K562 (cell line): Measurements from ENCODE around the gene PTAFR. TPM values are rescaled to one million over a fixed set of nuclear protein-coding genes. Genes with fewer than 3 reads are reported as not detected.

Experiments
- ATAC-seq: fragments of 200-7000 bp; cut with Tn5 transposase; 3 replicates; pipeline ENCODE4 v1.9.1; 2020; ENCODE audit warnings: moderate library complexity
- BruUV-seq: library from RNA; stranded (reverse); fragments of 400-500 nt; replicated peaks from 2 replicates; lab custom pipeline; 2021; lab: Mats Ljungman, UMichigan
- CTCF ChIA-PET: fragments of 300-600 bp; formaldehyde crosslinking; extraction: SDS; loops from one replicate; lab custom pipeline; 2021; ENCODE audit warnings: low intra/inter-chr PET ratio; lab: Yijun Ruan, JAX
- POLR2A ChIA-PET: fragments of 300-600, 350-650 bp; sonication (Branson Sonifier 250); formaldehyde crosslinking; extraction: SDS; loops from one replicate; lab custom pipeline; 2021; ENCODE audit warnings: antibody characterized with exemption, inconsistent platforms; lab: Yijun Ruan, JAX
- DNase-seq, 4 experiments: peaks; one replicate each; pipeline versions ENCODE4 v3.0.0 to v3.0.0-alpha.2; 2011 to 2018; ENCODE audit warnings: low spot score in 3 of 4, mixed read lengths in 3 of 4; ENCODE audit errors: extremely low read depth in 1 of 4
- FAIRE-seq: peaks from 2 replicates; lab custom pipeline; 2011; peaks lifted over from hg19 to GRCh38; lab: Jason Lieb, UNC
- H2AFZ ChIP-seq: 2 replicates; pipeline ENCODE4 v1.6.0; 2011; ENCODE audit warnings: low read depth, low read length, control low read depth, inconsistent platforms
- H3K27ac ChIP-seq: fragments of 200-600 bp; 3 replicates; pipeline ENCODE4 v1.8.0; 2011; ENCODE audit warnings: low read depth, mild to moderate bottlenecking, control low read depth, inconsistent platforms, low read length, moderate library complexity, mixed read lengths; ENCODE audit errors: extremely low read depth
- H3K27me3 ChIP-seq, 2 experiments: fragments of 300-600 bp in 1 of 2; 2 replicates in 1 of 2; 3 replicates in 1 of 2; pipeline versions ENCODE4 v1.6.0 to v1.8.0; 2011; ENCODE audit warnings: inconsistent platforms in 2 of 2, low read length in 2 of 2, mild to moderate bottlenecking in 1 of 2, mixed read lengths in 1 of 2, moderate library complexity in 1 of 2; ENCODE audit not compliant: control insufficient read depth in 2 of 2, insufficient read depth in 2 of 2
- H3K36me3 ChIP-seq: fragments of 300-600 bp; 3 replicates; pipeline ENCODE4 v1.8.0; 2011; ENCODE audit warnings: mild to moderate bottlenecking, low read length, inconsistent platforms; ENCODE audit not compliant: control insufficient read depth, insufficient read depth
- H3K4me1 ChIP-seq, 2 experiments: fragments of 200-600 bp in 1 of 2; replicated peaks in 1 of 2; 2 replicates in 1 of 2; 3 replicates in 1 of 2; pipeline versions ENCODE4 v1.5.1 to v1.8.0; 2011; ENCODE audit warnings: inconsistent platforms in 2 of 2, low read length in 2 of 2, mild to moderate bottlenecking in 1 of 2, mixed read lengths in 1 of 2, moderate library complexity in 1 of 2; ENCODE audit not compliant: control insufficient read depth in 2 of 2, insufficient read depth in 2 of 2
- H3K4me2 ChIP-seq: 2 replicates; pipeline ENCODE4 v1.6.1; 2011; ENCODE audit warnings: low read length, control low read depth, inconsistent platforms, mixed read lengths; ENCODE audit not compliant: insufficient read depth
- H3K4me3 ChIP-seq: fragments of 200-600 bp; sonication (generic), shearing (Covaris generic); 2 replicates; pipeline ENCODE4 v1.5.1; 2016; ENCODE audit warnings: control low read depth, inconsistent platforms
- H3K79me2 ChIP-seq: fragments of 200-600 bp; 3 replicates; pipeline ENCODE4 v1.8.0; 2011; ENCODE audit warnings: low read length, inconsistent platforms; ENCODE audit not compliant: control insufficient read depth, insufficient read depth
- H3K9ac ChIP-seq, 2 experiments: 2 replicates each; pipeline versions ENCODE4 v1.6.0 to v1.6.1; 2011; ENCODE audit warnings: low read depth in 2 of 2, low read length in 2 of 2, control low read depth in 1 of 2, inconsistent platforms in 1 of 2, mild to moderate bottlenecking in 1 of 2, mixed read lengths in 1 of 2; ENCODE audit not compliant: insufficient read depth in 1 of 2
- H3K9me1 ChIP-seq: one replicate; pipeline ENCODE4 v1.6.0; 2011; ENCODE audit warnings: inconsistent platforms, mild to moderate bottlenecking, low read length, moderate library complexity; ENCODE audit not compliant: control insufficient read depth, insufficient read depth
- H3K9me3 ChIP-seq: replicated peaks from 2 replicates; pipeline ENCODE4 v1.5.1; 2011; ENCODE audit warnings: low read depth, low read length, inconsistent platforms; ENCODE audit not compliant: control insufficient read depth, insufficient read depth
- H4K20me1 ChIP-seq: replicated peaks from 2 replicates; pipeline ENCODE4 v1.6.1; 2011; ENCODE audit warnings: low read length, inconsistent platforms, mixed read lengths; ENCODE audit not compliant: control insufficient read depth, insufficient read depth
- CTBP1 ChIP-seq: fragments of 450-650 bp; IDR thresholded peaks from 2 replicates; pipeline ENCODE4 v1.6.1; 2016; ENCODE audit warnings: borderline replicate concordance
- EGR1 ChIP-seq: fragments of 450-650 bp; conservative IDR thresholded peaks from 2 replicates; pipeline ENCODE4 v1.6.1; 2017; ENCODE audit warnings: mild to moderate bottlenecking
- HDGF ChIP-seq: fragments of 450-650 bp; IDR thresholded peaks from 2 replicates; pipeline ENCODE4 v1.6.1; 2016
- ID3 ChIP-seq, 2 experiments: fragments of 250-450 bp in 1 of 2; fragments of 450-650 bp in 1 of 2; sonication (Bioruptor Pico) in 1 of 2; IDR thresholded peaks; 2 replicates each; pipeline versions ENCODE4 v1.6.1 to v1.8.0; 2016 to 2021; ENCODE audit warnings: mild to moderate bottlenecking in 2 of 2, moderate library complexity in 2 of 2, missing compliant biosample characterization in 1 of 2, missing genetic modification characterization in 1 of 2
- NCOA4 ChIP-seq: fragments of 450-650 bp; IDR thresholded peaks from 2 replicates; pipeline ENCODE4 v1.6.1; 2018; ENCODE audit warnings: mild to moderate bottlenecking; ENCODE audit not compliant: partially characterized antibody
- PTTG1 ChIP-seq: fragments of 450-650 bp; IDR thresholded peaks from 2 replicates; pipeline ENCODE4 v1.6.1; 2016; ENCODE audit warnings: low read depth, mild to moderate bottlenecking, missing genetic modification characterization, missing compliant biosample characterization
- RAD21 ChIP-seq, 2 experiments: fragments of 250-450 bp in 1 of 2; fragments of 450-650 bp in 1 of 2; sonication (Bioruptor Pico) in 1 of 2; formaldehyde crosslinking in 1 of 2; IDR thresholded peaks in 1 of 2; conservative IDR thresholded peaks in 1 of 2; 2 replicates each; pipeline versions ENCODE4 v1.4.0 to v1.8.0; 2020 to 2022; ENCODE audit warnings: mild to moderate bottlenecking in 2 of 2, moderate library complexity in 1 of 2
- THRB ChIP-seq: fragments of 450-650 bp; formaldehyde crosslinking; conservative IDR thresholded peaks from 2 replicates; pipeline ENCODE4 v1.4.0; 2022; ENCODE audit warnings: mild to moderate bottlenecking, missing genetic modification characterization
- WGBS: fragments of 100-300 bp; shearing (Covaris generic); methylation state at CpG from one replicate; pipeline ENCODE4 v1.1.6; 2016; ENCODE audit warnings: low coverage, mixed read lengths; ENCODE audit not compliant: insufficient coverage; ENCODE audit errors: missing lambda C conversion rate; 5-methylcytosine and 5-hydroxymethylcytosine counted together
- in situ Hi-C: fragments of 300-500 bp; cut with MboI; formaldehyde crosslinking; loops from 4 replicates; pipeline ENCODE4 v1.15.0; 2018; ENCODE audit warnings: inconsistent platforms, mixed read lengths
- intact Hi-C: fragments of 100-400 bp; cut with micrococcal nuclease; formaldehyde crosslinking; loops from 2 replicates; pipeline ENCODE4 v1.14.2; 2022
- polyA plus RNA-seq, 8 experiments: library from polyadenylated mRNA; depleted of rRNA in 4 of 8; stranded (reverse) in 5 of 8; unstranded in 3 of 8; fragments of >200 nt; fragmentation: Nextera tagmentation in 2 of 8; fragmentation: Illumina TruSeq in 1 of 8; extraction: Ambion mirVana in 2 of 8; extraction: Trizol in 1 of 8; gene quantifications; 2 replicates each; pipeline versions ENCODE4 v1.2.1 to v1.2.3, GENCODE V29; 2011 to 2014; ENCODE audit warnings: inconsistent platforms in 1 of 8, missing spikeins in 1 of 8
- total RNA-seq, 7 experiments: library from RNA; depleted of rRNA in 6 of 7; stranded (reverse); fragments of >200 nt in 6 of 7; fragmentation: Illumina TruSeq in 2 of 7; extraction: Trizol in 2 of 7; gene quantifications; 2 replicates each; pipeline versions ENCODE4 v1.2.1 to v1.2.3, GENCODE V29; 2011 to 2021; ENCODE audit warnings: low replicate concordance in 1 of 7

Gene PTAFR
- total and polyA plus RNA-seq, 9 of the 15 experiments (the other 6 are each of a cell fraction or from before 2014, with no cell fraction given) = 0.15 to 0.55 (median 0.40) TPM; not detected in 1

- DNase-seq (peak in 2 of 4 experiments; percentile 34 to 44), ATAC-seq (peak; percentile 69), FAIRE-seq (no peak)
- Histone ChIP-seq H3K4me1 (peaks cover 13 to 14% of the 10 kb centered on the region in 2 experiments), H4K20me1 (no peaks in the 10 kb centered on the region), H3K79me2 (no peaks in the 10 kb centered on the region), H3K36me3 (no peaks in the 10 kb centered on the region), H3K9ac (peak overlapping the region in 1 of 2 experiments; percentile 74; a peak in 2 of 4 replicates), H3K27ac (no peak overlapping the region; the same call in 2 of the 3 replicates), H3K9me1 (no peaks in the 10 kb centered on the region), H3K4me2 (peak overlapping the region; percentile 27), H2AFZ (peak overlapping the region; percentile 78), H3K9me3 (no peaks in the 10 kb centered on the region), H3K4me3 (no peak overlapping the region), H3K27me3 (no peaks in the 10 kb centered on the region)
- CTCF ChIA-PET = no interaction called here
- intact Hi-C loops = no loop called here
- in situ Hi-C loops = loop anchor here (10.0 kb wide), 1 partner anchor 326 kb away; no protein-coding TSS in a partner anchor
- no TSS peak for BruUV-seq
- WGBS = 33% methylated on average over 12 of the region's 12 CpGs
- POLR2A ChIA-PET = interaction anchor here (1.0 to 1.9 kb wide), 3 partner anchors 11 to 458 kb away, joined by 3 to 4 read pairs (median 4); partner anchors contain the start of gene RNU11
- TF ChIP-seq EGR1 (0 out of 2 replicates have a peak, but pooled peaks have one; percentile 12), NCOA4 (no peak), RAD21 (CRISPR knock-in tag; conservative IDR thresholded peaks at IDR 0.05 in 1 of 2, IDR thresholded peaks at IDR 0.05 in 1 of 2) (0 out of 4 replicates have a peak, but pooled peaks of 1 of the 2 experiments have one; percentile 8), ID3 (CRISPR knock-in tag; IDR thresholded peaks at IDR 0.05) (no peak), ID3 (tag; IDR thresholded peaks at IDR 0.05) (peak; percentile 40; the same call in 1 of the 2 replicates), CTBP1 (peak; percentile 32; the same call in 1 of the 2 replicates), PTTG1 (tag) (no peak), THRB (CRISPR knock-in tag) (0 out of 2 replicates have a peak, but pooled peaks have one; percentile 2), HDGF (peak; percentile 81; the same call in 1 of the 2 replicates)
Observed at GRCh38 chr1:28190996-28191645, 14.6 kb upstream of the PTAFR start.
